Astrocyte (in vitro differentiated cells and primary cell): ENCODE results near the gene CSMD2.

ENCODE experiments used
- EZH2 ChIP-seq: IDR thresholded peaks from 2 replicates; pipeline ENCODE4 v1.6.1; 2012; ENCODE audit warnings: mild to moderate bottlenecking, low read length, inconsistent platforms; ENCODE audit not compliant: insufficient read depth
- TF ChIP-seq, protein P1 (sequence below): IDR thresholded peaks from 2 replicates; pipeline ENCODE4 v1.5.1; 2011; ENCODE audit warnings: low read depth, mild to moderate bottlenecking, inconsistent platforms, low read length, moderate library complexity; ENCODE audit not compliant: insufficient read depth

DNA sequence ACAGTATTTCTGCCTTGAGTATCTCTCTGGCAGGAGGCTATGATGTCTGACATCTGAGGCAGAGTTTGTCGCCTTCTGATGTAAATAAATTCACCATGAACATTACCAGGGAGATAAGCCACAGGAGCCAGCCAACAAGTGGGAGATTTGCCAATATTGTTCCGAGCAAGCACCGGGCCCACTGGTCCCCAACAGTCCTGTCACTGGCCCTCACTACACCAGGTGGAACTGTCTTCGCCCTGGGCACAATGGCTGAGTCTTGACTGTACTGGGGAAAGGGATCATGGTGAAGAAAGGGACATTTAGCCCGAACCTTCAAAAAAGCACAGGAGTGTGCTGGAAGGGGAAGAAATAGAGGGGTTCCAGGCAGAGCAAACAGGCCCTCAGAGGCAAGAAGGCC lies 243.7 kb downstream of the CSMD2 start:
- TF ChIP-seq, protein P1, sequence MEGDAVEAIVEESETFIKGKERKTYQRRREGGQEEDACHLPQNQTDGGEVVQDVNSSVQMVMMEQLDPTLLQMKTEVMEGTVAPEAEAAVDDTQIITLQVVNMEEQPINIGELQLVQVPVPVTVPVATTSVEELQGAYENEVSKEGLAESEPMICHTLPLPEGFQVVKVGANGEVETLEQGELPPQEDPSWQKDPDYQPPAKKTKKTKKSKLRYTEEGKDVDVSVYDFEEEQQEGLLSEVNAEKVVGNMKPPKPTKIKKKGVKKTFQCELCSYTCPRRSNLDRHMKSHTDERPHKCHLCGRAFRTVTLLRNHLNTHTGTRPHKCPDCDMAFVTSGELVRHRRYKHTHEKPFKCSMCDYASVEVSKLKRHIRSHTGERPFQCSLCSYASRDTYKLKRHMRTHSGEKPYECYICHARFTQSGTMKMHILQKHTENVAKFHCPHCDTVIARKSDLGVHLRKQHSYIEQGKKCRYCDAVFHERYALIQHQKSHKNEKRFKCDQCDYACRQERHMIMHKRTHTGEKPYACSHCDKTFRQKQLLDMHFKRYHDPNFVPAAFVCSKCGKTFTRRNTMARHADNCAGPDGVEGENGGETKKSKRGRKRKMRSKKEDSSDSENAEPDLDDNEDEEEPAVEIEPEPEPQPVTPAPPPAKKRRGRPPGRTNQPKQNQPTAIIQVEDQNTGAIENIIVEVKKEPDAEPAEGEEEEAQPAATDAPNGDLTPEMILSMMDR = no peak
- TF ChIP-seq EZH2 = no peak
